HepG2 (cell line): ENCODE measurements around the gene APOC4. TPM values are rescaled to one million over a fixed set of nuclear protein-coding genes. Genes with fewer than 3 reads are reported as not detected.

Experiments
- AGO1 ChIP-seq: fragments of 200-400 bp; formaldehyde crosslinking; IDR thresholded peaks from 2 replicates; pipeline ENCODE4 v1.6.1; 2017; ENCODE audit warnings: mild to moderate bottlenecking, low read depth, low read length, moderate library complexity; ENCODE audit not compliant: poor library complexity, severe bottlenecking
- ARID3A ChIP-seq: IDR thresholded peaks from 2 replicates; pipeline ENCODE4 v1.6.1; 2012; ENCODE audit warnings: low read depth, low read length, improper control_type of control experiment
- ATF6 ChIP-seq: sonication (generic); formaldehyde crosslinking; conservative IDR thresholded peaks from 2 replicates; pipeline ENCODE4 v1.4.0; 2020; ENCODE audit warnings: missing genetic modification reagents
- CENPX ChIP-seq: sonication (generic); formaldehyde crosslinking; IDR thresholded peaks from 2 replicates; pipeline ENCODE4 v1.9.0; 2021; ENCODE audit warnings: mild to moderate bottlenecking, missing genetic modification reagents, moderate library complexity
- HOXA7 ChIP-seq: sonication (generic); formaldehyde crosslinking; IDR thresholded peaks from 2 replicates; pipeline ENCODE4 v1.8.1; 2022; ENCODE audit warnings: mild to moderate bottlenecking, missing genetic modification reagents, moderate library complexity
- IRF1 ChIP-seq: sonication (generic); formaldehyde crosslinking; IDR thresholded peaks from 2 replicates; pipeline ENCODE4 v1.4.0; 2020; ENCODE audit warnings: low read depth, mild to moderate bottlenecking, missing genetic modification reagents
- PBX2 ChIP-seq: IDR thresholded peaks from 2 replicates; pipeline ENCODE4 v1.6.1; 2016; ENCODE audit warnings: control low read depth
- REST ChIP-seq, 2 experiments: IDR thresholded peaks; 2 replicates each; pipeline ENCODE4 v1.6.1; 2011 to 2012; ENCODE audit warnings: low read length in 2 of 2, borderline replicate concordance in 1 of 2, low read depth in 1 of 2, mild to moderate bottlenecking in 1 of 2, moderate library complexity in 1 of 2
- TBP ChIP-seq: sonication (generic); formaldehyde crosslinking; IDR thresholded peaks from 2 replicates; pipeline ENCODE4 v1.5.0; 2020; ENCODE audit warnings: missing genetic modification reagents
- TMF1 ChIP-seq: sonication (generic); formaldehyde crosslinking; IDR thresholded peaks from 2 replicates; pipeline ENCODE4 v1.8.1; 2022; ENCODE audit warnings: low read depth, missing genetic modification reagents
- UBTF ChIP-seq: sonication (generic); formaldehyde crosslinking; IDR thresholded peaks from 2 replicates; pipeline ENCODE4 v1.4.0; 2020; ENCODE audit warnings: mild to moderate bottlenecking, missing genetic modification reagents
- ZNF564 ChIP-seq: sonication (generic); formaldehyde crosslinking; IDR thresholded peaks from 2 replicates; pipeline ENCODE4 v1.8.1; 2023; ENCODE audit warnings: mild to moderate bottlenecking, missing genetic modification reagents
- ZNF607 ChIP-seq: sonication (generic); formaldehyde crosslinking; IDR thresholded peaks from 2 replicates; pipeline ENCODE4 v1.5.1; 2020; ENCODE audit warnings: missing genetic modification reagents, mild to moderate bottlenecking, borderline replicate concordance
- ZNF704 ChIP-seq: sonication (generic); formaldehyde crosslinking; IDR thresholded peaks from 2 replicates; pipeline ENCODE4 v1.8.1; 2023; ENCODE audit warnings: mild to moderate bottlenecking, inconsistent platforms, moderate library complexity, missing genetic modification reagents, borderline replicate concordance
- polyA plus RNA-seq, 8 experiments: library from polyadenylated mRNA; depleted of rRNA in 3 of 8; stranded (reverse) in 7 of 8; unstranded in 1 of 8; fragments of >200 nt; fragmentation: Illumina TruSeq in 4 of 8; extraction: Trizol in 4 of 8; gene quantifications; 2 replicates each; pipeline versions ENCODE4 v1.2.1 to v1.2.3, GENCODE V29; 2011 to 2016; ENCODE audit warnings: low read depth in 4 of 8, missing spikeins in 1 of 8, mixed read lengths in 1 of 8; ENCODE audit not compliant: insufficient read depth in 1 of 8
- total RNA-seq, 5 experiments: library from RNA; depleted of rRNA; stranded (reverse); fragments of >200 nt; fragmentation: Illumina TruSeq; extraction: Trizol; gene quantifications; 2 replicates each; pipeline ENCODE4 v1.2.3, GENCODE V29; 2016; ENCODE audit warnings: low read depth in 1 of 5

The APOC4 gene
- total and polyA plus RNA-seq, 2 of the 13 experiments (the other 11 are each of a cell fraction or from before 2014, with no cell fraction given) = 0.46 TPM; not detected in 1

GRCh38 chr19:44954649-44955504 lies 12.8 kb downstream of the APOC4 start, which contains the start of gene CLPTM1 (continued):
- TF ChIP-seq ATF6 (CRISPR knock-in tag) (no peak), TMF1 (no peak), HOXA7 (no peak), UBTF (no peak; the same call in none of the 2 replicates), PBX2 (CRISPR knock-in tag) (no peak), CENPX (CRISPR knock-in tag) (no peak), ZNF564 (CRISPR knock-in tag) (no peak), IRF1 (CRISPR knock-in tag) (no peak), TBP (CRISPR knock-in tag) (no peak), REST (IDR thresholded peaks at IDR 0.05; ENCODE audit: borderline replicate concordance in 1 of 2, low read depth in 1 of 2, low read length in 2 of 2) (no peak), AGO1 (peak; percentile 28), ARID3A (no peak), ZNF607 (CRISPR knock-in tag) (no peak), ZNF704 (CRISPR knock-in tag) (no peak)
